GM19099 (cell line): Measurements from ENCODE around the gene TBC1D23.

Experiments
- POLR2A ChIP-seq: IDR thresholded peaks from 3 replicates; pipeline ENCODE4 v1.6.1; 2011; ENCODE audit warnings: low read depth; ENCODE audit not compliant: insufficient read length; ENCODE audit errors: extremely low read depth

The TBC1D23 gene

DNA sequence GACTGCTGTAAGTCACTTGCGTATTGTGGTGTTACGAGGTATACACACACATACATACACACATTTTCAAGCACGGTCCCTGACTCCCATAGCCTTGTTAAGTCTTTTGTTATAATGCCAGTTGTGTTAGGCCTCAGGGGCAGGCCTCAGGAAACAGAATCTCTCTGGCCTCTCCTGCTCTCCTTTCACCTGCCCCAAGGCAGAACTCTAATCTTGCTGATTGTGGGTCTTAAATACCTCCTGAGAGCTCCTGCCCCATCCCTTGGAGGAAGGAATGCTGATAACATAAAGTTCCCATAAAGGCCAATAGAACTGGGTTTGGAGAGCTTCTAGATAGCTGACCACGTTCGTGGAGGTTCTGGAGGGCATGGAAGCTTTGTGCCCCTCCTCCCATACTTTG lies 69.9 kb downstream of the TBC1D23 start:
- TF ChIP-seq POLR2A = no peak

DNA sequence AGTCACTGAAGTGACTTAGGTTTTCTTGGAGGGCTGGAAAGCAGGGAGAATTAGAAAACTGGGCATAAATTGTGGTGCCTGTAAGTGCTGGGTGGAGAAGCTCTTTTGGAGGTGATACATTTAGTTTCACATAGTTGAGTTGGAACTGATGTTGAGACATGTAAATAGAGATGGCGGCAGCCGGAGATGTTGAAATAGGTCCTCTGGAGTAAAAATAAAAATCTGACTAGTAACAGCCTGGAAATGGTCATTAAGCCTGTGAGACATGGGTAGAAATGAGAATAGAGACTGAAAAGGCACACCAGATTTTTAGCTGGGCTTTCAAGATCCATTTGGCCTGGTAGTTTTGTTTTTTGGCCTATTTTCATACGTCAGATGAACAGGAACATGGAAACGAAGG lies 70.9 kb downstream of the TBC1D23 start:
- TF ChIP-seq POLR2A = no peak

DNA sequence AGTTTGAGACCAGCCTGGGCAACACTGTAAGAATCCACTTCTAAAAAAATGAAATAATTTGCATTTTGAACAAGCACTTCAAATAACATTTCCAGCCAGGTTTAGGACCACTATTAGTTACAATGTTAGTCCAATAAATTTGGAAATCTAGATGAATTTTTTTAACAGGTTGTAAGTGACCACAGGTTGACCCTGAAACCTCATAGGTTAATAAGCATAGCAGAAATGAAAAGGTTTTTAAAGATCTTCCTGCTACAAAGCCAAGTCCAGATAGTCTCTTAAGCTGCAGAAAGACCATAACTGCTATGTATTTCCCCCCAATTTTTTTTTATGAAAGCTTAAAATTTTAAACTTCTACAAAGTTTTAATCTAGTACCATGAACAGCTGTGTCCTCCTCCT lies 72.3 kb downstream of the TBC1D23 start:
- no peak for TF ChIP-seq POLR2A

DNA sequence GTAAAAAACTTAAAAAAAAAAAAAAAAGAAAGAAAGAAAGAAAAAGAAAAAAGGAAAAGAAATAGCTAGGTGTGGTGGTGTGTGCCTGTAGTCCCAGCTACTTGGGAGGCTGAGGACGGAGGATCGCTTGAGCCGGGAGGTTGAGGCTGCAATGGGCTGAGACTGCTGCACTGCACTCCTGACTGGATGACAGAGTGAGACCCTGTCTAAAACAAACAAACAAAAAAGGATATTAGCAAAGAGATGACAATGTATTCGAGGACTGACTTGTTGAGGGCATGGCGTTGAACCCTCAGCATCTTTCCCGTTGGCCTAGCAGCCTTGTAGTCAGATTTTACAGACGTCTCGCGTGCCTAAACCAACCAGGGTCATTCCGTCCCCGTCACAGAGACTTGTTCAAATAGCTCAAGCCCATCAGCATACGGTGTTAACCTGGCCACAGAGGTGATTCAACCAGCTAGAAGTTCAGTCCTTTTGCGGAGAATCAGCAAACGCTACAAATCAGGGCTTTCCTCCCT lies 73.2 kb downstream of the TBC1D23 start:
- no peak for TF ChIP-seq POLR2A

DNA sequence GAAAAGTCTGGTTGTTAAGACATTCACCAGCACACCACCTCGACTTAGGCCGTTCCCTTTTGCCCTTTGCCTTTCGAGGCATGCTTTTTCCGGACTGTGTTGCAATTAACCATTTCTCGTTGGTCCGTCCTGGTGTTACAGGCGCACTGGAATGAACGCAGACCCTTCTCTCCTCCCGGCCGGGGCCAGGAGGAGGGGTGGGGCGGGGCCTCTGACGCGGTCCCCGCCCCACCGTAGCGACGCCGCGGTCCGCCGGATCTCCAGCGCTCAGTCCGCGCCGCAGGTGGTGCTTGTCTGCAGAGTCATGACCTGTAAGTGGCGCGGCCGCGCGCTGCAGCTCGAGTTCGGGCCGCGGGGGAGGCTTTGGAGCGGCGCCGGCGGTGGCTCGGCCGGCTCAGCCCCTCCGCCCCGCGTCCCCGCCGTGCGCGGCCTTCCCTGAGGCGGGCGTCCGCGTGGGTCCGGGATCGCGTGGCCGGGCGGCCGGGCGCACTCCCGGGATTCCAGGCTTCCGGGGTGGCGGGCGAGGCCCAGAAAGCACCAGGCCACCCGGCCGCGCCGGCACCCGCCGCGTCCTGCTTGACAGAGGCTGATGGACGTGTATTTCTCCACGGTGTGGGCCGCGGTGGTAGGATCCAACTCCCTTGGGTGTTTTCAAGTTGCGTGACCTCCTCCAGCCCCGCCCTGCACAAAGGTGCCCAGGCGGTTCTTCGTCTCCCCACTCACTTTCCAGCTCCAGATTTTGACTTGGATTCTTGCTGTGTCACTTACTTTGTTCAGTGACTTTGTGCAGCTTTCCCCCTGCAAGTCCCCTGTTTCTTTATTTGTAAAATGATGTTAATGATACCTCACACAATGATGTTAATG lies 73.9 kb downstream of the TBC1D23 start, which contains the start of gene NIT2:
NIT2 (plus strand) TSS at position 270 of the 864 bp plus-strand sequence; CDS start at position 305, 35 bp downstream.
- peak; percentile 90 for TF ChIP-seq POLR2A

DNA sequence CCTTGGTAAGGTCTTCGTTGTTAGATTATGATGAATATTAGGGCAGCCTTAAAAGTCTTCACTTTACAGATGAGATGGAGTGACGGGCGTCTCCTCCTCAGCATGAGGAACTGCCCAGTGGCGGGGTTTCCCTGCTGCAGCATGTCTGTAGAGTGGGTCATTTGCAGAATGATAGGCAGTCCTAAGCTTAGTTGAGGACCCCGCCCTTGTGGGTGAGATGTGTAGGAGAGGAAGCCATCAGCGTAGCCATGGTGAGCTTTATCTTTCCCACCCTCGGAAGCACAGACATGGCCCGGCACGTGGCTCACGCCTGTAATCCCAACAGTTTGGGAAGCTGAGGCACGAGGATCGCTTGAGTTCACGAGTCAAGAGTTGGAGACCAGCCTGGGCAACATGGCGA lies 74.6 kb downstream of the TBC1D23 start:
- no peak for TF ChIP-seq POLR2A

DNA sequence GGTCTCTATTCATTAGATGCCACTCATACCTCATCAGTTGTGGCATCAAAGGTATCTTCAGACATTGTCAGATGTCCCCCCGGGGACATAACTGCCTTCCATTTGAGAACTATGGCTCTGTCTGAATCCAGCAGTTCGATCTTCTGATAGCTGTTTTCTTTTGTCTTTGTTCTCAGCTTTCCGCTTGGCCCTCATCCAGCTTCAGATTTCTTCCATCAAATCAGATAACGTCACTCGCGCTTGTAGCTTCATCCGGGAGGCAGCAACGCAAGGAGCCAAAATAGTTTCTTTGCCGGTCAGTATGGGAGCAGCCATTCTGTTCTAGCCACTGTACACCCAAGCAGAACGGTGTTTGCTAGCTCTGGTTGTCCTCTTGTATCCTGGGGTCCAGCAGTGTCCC lies 78.1 kb downstream of the TBC1D23 start:
- TF ChIP-seq POLR2A = no peak

DNA sequence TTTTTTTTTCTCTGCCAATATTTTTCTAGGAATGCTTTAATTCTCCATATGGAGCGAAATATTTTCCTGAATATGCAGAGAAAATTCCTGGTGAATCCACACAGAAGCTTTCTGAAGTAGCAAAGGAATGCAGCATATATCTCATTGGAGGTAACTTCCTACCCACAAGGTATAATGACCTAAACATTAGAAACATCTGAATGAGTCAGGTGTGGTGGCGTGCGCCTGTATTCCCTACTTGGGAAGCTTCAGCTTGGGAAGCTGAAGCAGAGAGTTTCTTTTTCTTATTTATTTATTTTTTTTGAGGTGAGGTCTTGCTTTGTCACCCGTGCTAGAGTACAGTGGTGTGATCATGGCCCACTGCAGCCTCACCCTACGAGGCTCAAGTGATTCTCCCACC lies 79.0 kb downstream of the TBC1D23 start:
- TF ChIP-seq POLR2A = no peak

DNA sequence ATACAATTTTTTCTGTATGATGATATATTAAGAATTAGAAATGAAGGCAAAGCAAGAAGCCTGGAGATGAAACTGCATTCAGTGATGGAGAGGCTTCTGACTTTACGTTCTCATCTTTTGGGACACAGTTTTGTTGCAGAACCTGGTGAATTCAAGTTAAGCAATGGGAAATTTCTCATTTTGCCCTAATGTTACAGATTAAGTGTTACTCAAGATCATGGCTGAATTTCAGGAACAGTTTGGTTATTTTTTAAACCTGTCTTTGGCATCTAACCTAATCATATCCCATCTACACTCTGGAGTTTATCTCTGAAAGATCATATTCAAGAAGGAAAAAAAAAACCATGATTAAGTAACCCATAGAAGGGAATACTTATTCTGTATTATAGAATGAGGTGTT lies 79.7 kb downstream of the TBC1D23 start:
- TF ChIP-seq POLR2A = no peak

DNA sequence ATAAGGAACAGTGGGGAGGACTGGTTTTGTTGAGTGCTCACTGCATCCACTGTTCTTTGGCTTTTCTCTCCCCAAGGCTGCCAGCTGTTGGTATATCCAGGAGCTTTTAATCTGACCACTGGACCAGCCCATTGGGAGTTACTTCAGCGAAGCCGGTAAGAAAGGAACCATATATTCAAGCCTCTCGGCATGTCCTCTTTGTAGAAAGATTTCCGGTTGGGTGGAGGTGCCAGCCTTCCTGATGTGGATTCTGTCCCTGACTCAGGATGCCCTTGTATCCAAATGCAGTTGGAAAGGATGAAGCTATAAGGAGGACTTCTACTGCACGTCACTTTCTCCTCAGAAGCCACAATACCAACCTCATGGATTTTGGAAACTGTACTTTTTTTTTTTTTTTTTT lies 87.9 kb downstream of the TBC1D23 start:
- TF ChIP-seq POLR2A = no peak

DNA sequence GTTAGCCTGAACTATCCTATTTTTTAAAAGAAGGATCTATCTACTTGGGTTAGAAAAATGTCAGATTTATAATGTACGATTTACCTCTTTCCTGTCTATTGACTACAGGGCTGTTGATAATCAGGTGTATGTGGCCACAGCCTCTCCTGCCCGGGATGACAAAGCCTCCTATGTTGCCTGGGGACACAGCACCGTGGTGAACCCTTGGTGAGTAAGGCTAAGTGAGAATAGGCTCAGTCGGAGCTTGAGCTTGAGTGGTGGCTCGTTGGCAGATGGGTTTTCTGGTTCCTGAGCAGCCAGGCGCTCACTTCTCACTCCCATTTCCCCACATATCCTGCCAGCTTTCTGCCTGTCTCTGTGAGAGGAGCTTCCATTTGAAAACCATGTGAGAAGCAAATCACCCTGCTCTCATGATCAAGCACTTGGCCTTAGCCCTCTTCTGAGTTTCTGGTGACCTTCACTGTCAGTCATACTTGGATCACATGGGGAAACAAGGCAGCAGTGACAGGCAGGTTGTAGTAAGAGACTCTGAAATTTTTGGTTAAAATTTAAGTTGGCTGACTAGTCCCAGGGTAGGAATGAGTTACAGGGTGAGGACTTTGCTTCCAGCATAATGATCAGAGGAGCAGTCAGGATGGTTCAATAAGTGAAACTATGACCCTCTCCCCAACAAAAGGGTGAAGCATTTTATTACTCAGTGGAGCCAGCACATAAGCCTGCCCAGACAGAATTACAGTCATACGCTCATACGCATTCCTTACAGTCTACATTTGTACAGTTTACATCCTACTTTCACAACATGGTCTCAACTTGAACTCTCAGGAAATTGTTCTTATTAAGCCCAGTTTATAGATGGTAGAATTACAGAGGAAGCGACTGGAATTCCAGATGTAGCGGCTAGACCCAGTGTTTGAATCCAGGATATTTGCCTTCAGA lies 91.8 kb downstream of the TBC1D23 start:
- no peak for TF ChIP-seq POLR2A

DNA sequence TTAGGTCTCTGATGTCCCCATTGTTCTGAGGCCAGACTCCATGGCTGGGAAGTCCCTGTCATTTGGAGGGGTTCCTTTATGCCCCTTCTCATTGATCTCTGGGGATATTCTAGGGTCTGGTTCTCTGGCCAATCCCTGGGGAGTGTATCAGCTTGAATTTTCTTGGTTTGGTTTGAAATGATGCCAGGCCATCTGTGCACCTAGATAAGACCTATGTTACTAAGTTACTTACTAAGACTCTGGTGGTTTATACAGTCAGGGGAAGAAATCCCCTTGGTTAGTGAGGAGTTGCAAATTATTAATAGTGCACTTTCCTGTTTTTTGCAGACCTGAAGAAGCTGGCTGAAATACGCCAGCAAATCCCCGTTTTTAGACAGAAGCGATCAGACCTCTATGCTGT lies 94.1 kb downstream of the TBC1D23 start:
- TF ChIP-seq POLR2A = no peak

DNA sequence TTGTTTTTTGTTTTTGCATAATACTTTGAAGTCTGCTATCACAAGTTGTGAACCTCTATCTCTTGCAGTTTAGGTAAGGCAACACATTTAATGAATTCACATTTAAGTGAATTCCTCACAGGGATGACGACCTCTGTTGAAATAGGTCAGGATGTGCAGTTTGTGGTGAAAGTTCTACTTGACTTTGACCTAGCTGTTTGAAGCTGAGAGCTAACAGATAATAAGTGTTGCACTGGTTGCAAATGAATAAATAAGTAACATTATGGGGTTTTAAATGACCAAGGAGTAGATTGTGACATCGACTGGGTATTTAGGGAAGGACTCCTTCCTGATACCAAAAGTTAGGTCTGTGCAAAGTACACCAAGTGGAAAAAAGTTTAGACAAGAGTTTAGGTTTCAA lies 97.6 kb downstream of the TBC1D23 start:
- TF ChIP-seq POLR2A = no peak

DNA sequence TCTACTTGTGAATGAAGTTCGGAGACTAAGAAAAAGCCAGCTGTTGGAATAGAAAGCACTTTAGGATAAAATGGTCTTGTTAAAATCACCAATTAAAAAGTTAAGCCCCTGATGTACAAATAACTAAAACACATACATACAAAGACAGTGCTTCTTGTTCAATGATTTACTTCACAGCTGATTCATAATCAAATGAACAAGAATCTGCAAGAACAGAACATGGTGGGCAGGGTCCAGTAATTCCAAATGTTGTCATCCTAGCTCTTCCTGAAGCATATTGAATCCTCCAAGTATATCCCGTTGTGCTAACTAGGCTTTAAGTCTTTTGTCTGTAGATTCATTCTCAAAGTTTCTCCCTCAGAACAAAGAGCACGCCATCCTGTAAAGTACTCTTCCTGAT lies 98.2 kb downstream of the TBC1D23 start:
- TF ChIP-seq POLR2A = no peak

DNA sequence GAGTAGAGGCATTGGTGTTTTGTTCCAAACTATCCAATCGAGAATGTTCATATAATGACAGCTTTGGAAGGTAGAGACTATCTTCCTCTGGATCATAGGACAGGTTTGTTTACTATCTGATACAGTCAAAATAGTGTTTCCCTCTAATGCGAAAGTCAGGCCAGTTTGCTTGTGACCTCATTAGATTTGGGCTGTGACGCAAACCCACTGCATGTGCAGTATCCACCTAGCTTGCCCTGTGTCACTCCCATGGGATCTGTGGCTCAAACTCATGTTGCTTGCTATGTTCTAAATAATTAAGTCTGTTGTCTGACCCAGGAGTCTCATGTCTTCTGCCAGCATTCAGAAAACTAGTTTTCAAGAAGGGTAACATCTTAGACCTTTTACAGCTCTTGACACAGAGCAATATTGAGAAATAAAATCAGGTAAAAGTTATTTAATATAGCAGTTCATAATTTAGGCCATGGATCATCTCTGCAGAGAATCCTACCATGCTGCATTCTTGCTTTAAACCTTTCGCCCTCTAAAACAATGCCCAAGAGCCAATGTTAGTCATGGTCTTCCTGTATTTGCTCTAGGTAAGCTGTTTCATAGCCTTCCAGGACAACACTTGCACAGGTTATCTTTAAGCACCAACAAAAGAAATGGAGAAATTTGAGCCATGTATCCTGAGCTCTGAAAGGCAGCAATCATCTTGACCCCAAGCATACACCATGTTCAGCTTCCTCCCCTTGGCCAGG lies 100.1 kb downstream of the TBC1D23 start:
- TF ChIP-seq POLR2A = no peak
